ENCODE measurements around the gene OSBPL1A.

- TF ChIP-seq ZNF274 (IDR thresholded peaks at IDR 0.05; ENCODE audit: low read depth, low read length) = no peak
- TF ChIP-seq YY1 (IDR thresholded peaks at IDR 0.05; ENCODE audit: insufficient read depth, insufficient read length) = no peak
Observed at GRCh38 chr18:24436939-24437338, 39.3 kb upstream of the OSBPL1A start.
